ENCODE measurements around the gene TTC27. TPM values are rescaled to one million over a fixed set of nuclear protein-coding genes. Genes with fewer than 3 reads are reported as not detected.

Gene TTC27
- total RNA-seq, 1 donor from 2014 or later = 118 TPM

- H3K4me3 ChIP-seq = no peak overlapping the region
- H3K27ac ChIP-seq = no peak overlapping the region
- DNase-seq (ENCODE audit: low spot score in 2 of 2) = no peak
- TF ChIP-seq CTCF (IDR thresholded peaks at IDR 0.05) = no peak
- H3K27me3 ChIP-seq = no peaks in the 10 kb centered on the region
- no peaks in the 10 kb centered on the region for H3K9me3 ChIP-seq
- intact Hi-C loops (cut with DNase I) = loop anchor here (5.0 to 10.0 kb wide), 5 partner anchors 177 to 712 kb away; partner anchors contain the start of gene LTBP1
- no peaks in the 10 kb centered on the region for H3K4me1 ChIP-seq
- H3K36me3 ChIP-seq = no peaks in the 10 kb centered on the region
These were observed 142.5 kb downstream of the TTC27 start for GRCh38 chr2:32770360-32770759.

- TF ChIP-seq CTCF (IDR thresholded peaks at IDR 0.05) = peak; percentile 52 to 68 (median 55)
- Histone ChIP-seq H3K4me3 (no peak overlapping the region), H3K9me3 (no peaks in the 10 kb centered on the region), H3K27me3 (no peaks in the 10 kb centered on the region), H3K4me1 (no peaks in the 10 kb centered on the region), H3K27ac (no peak overlapping the region), H3K36me3 (no peaks in the 10 kb centered on the region)
- intact Hi-C loops (cut with DNase I) = loop anchor here (1.0 to 10.0 kb wide), 7 partner anchors 174 to 810 kb away; partner anchors contain the start of gene LTBP1
- no peak for DNase-seq (ENCODE audit: low spot score in 2 of 2)
These were observed 145.0 kb downstream of the TTC27 start for GRCh38 chr2:32772638-32773447.

GRCh38 chr2:32773448-32773808 is 145.6 kb downstream of the TTC27 start:
- Histone ChIP-seq H3K27ac (no peak overlapping the region), H3K4me3 (no peak overlapping the region), H3K36me3 (no peaks in the 10 kb centered on the region), H3K9me3 (no peaks in the 10 kb centered on the region), H3K27me3 (no peaks in the 10 kb centered on the region), H3K4me1 (no peaks in the 10 kb centered on the region)
- TF ChIP-seq CTCF (IDR thresholded peaks at IDR 0.05) = no peak
- no peak for DNase-seq (ENCODE audit: low spot score in 2 of 2)
- intact Hi-C loops (cut with DNase I) = loop anchor here (2.0 to 10.0 kb wide), 6 partner anchors 174 to 809 kb away; partner anchors contain the start of gene LTBP1

DNA sequence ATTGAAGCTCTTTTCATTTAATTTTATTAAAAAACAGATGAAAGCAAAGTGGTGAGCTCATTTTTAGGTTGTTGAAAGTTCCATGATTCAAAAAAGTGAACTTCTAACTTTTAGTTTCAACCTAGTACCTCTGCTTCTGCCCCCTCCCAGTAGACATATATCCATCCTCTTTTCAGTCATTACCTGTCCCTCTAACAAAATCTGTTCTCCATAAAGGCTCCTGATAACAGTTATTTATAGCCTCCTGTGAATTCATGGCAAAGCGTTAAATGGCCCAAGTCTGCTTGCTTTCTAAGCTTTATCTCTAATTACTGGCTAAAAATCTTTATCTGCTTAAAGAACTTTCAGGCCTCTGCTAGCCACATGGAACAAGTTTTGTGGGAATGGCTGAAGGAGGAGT is 148.1 kb downstream of the TTC27 start:
- Histone ChIP-seq H3K27me3 (no peaks in the 10 kb centered on the region), H3K4me3 (no peak overlapping the region), H3K36me3 (peaks cover 2 to 21% of the 10 kb centered on the region in 2 donors), H3K27ac (peak overlapping the region in 1 of 2 donors; percentile 13), H3K4me1 (no peaks in the 10 kb centered on the region), H3K9me3 (peaks cover 0 to under 1% of the 10 kb centered on the region in 2 donors)
- intact Hi-C loops (cut with DNase I) = loop anchor here (10.0 kb wide), 1 partner anchor 499 kb away; no protein-coding TSS in a partner anchor
- DNase-seq (ENCODE audit: low spot score in 2 of 2) = no peak
- no peak for TF ChIP-seq CTCF (IDR thresholded peaks at IDR 0.05)

GRCh38 chr2:32777714-32778113 is 149.9 kb downstream of the TTC27 start:
- intact Hi-C loops (cut with DNase I) = loop anchor here (10.0 kb wide), 1 partner anchor 497 kb away; no protein-coding TSS in a partner anchor
- Histone ChIP-seq H3K27me3 (no peaks in the 10 kb centered on the region), H3K9me3 (peaks cover 0 to 10% of the 10 kb centered on the region in 2 donors), H3K4me3 (no peak overlapping the region), H3K4me1 (no peaks in the 10 kb centered on the region), H3K36me3 (peaks cover 3 to 27% of the 10 kb centered on the region in 2 donors), H3K27ac (no peak overlapping the region)
- no peak for DNase-seq (ENCODE audit: low spot score in 2 of 2)
- TF ChIP-seq CTCF (IDR thresholded peaks at IDR 0.05) = no peak

Measured in ascending aorta (tissue), 2 donors.